ENCODE measurements around the gene APOD. TPM values are rescaled to one million over a fixed set of nuclear protein-coding genes. Genes with fewer than 3 reads are reported as not detected.

The APOD gene
- total and polyA plus RNA-seq, 10 of the 15 experiments (the other 5 are each of a cell fraction or from before 2014, with no cell fraction given), result 0.06 to 0.77 (median 0.47) TPM; not detected in 3

DNA sequence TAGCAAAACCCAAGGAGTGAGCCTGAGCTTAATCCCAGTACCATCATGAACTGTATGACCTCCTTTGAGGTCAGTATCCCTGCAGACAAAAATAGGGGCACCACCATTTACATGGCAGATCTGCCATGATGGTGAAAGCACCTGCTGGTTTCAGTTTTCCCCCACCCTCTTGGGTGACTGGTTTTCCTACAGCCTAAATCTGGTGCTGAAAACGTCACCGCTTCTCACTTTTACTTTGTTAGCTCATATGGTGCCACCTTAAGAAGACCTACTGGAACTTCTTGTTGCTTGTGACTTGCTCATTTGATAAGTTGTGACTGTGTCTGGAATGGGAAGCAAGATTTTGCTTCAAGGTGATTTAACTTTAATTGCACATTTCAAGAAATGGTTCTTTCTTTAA, 45.7 kb downstream of the APOD start (continued):
- TF ChIP-seq, protein P1, sequence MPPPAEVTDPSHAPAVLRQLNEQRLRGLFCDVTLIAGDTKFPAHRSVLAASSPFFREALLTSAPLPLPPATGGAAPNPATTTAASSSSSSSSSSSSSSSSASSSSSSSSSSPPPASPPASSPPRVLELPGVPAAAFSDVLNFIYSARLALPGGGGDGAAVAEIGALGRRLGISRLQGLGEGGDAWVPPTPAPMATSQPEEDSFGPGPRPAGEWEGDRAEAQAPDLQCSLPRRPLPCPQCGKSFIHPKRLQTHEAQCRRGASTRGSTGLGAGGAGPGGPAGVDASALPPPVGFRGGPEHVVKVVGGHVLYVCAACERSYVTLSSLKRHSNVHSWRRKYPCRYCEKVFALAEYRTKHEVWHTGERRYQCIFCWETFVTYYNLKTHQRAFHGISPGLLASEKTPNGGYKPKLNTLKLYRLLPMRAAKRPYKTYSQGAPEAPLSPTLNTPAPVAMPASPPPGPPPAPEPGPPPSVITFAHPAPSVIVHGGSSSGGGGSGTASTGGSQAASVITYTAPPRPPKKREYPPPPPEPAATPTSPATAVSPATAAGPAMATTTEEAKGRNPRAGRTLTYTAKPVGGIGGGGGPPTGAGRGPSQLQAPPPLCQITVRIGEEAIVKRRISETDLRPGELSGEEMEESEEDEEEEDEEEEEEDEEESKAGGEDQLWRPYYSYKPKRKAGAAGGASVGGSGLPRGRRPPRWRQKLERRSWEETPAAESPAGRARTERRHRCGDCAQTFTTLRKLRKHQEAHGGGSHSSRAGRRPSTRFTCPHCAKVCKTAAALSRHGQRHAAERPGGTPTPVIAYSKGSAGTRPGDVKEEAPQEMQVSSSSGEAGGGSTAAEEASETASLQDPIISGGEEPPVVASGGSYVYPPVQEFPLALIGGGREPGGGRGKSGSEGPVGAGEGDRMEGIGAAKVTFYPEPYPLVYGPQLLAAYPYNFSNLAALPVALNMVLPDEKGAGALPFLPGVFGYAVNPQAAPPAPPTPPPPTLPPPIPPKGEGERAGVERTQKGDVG (CRISPR knock-in tag; IDR thresholded peaks at IDR 0.05), result no peak
- TF ChIP-seq, protein P2, sequence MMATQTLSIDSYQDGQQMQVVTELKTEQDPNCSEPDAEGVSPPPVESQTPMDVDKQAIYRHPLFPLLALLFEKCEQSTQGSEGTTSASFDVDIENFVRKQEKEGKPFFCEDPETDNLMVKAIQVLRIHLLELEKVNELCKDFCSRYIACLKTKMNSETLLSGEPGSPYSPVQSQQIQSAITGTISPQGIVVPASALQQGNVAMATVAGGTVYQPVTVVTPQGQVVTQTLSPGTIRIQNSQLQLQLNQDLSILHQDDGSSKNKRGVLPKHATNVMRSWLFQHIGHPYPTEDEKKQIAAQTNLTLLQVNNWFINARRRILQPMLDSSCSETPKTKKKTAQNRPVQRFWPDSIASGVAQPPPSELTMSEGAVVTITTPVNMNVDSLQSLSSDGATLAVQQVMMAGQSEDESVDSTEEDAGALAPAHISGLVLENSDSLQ (IDR thresholded peaks at IDR 0.05), result no peak
- TF ChIP-seq SRF (IDR thresholded peaks at IDR 0.05; ENCODE audit: low read depth in 2 of 2, low read length in 2 of 2) (no peak), SREBF1 (IDR thresholded peaks at IDR 0.05; ENCODE audit: low read length) (peak; percentile 15; the same call in 1 of the 2 replicates), HDGF (IDR thresholded peaks at IDR 0.05) (no peak), SMAD1 (IDR thresholded peaks at IDR 0.05; ENCODE audit: low read depth, partially characterized antibody) (no peak), SUZ12 (IDR thresholded peaks at IDR 0.05; ENCODE audit: unreplicated experiment) (no peak), BHLHE40 (IDR thresholded peaks at IDR 0.05; ENCODE audit: borderline replicate concordance in 1 of 2, low read depth in 2 of 2, low read length in 1 of 2) (peak; percentile 26 to 54; a peak in 1 of 4 replicates), IRF4 (IDR thresholded peaks at IDR 0.05; ENCODE audit: low read depth, low read length) (peak; percentile 62; the same call in 1 of the 2 replicates), TCF12 (IDR thresholded peaks at IDR 0.05; ENCODE audit: low read depth, low read length) (peak; percentile 77; the same call in 1 of the 2 replicates), NRF1 (conservative IDR thresholded peaks at IDR 0.05; ENCODE audit: low read depth, low read length) (no peak), ZNF207 (IDR thresholded peaks at IDR 0.05; ENCODE audit: borderline replicate concordance) (no peak), FOS (IDR thresholded peaks at IDR 0.05; ENCODE audit: borderline replicate concordance, extremely low read depth, insufficient read length) (no peak), SKIL (IDR thresholded peaks at IDR 0.05; ENCODE audit: low read depth, poor library complexity, severe bottlenecking) (peak; percentile 48), CHD1 (IDR thresholded peaks at IDR 0.05; ENCODE audit: low read depth, low read length) (no peak), REST (IDR thresholded peaks at IDR 0.05; ENCODE audit: low read depth, low read length) (no peak)
- TF ChIP-seq, protein P3, sequence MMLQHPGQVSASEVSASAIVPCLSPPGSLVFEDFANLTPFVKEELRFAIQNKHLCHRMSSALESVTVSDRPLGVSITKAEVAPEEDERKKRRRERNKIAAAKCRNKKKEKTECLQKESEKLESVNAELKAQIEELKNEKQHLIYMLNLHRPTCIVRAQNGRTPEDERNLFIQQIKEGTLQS (IDR thresholded peaks at IDR 0.05; ENCODE audit: borderline replicate concordance, extremely low read depth, low read depth, low read length), result no peak

All from GM12878 (cell line).